Ishikawa (cell line): Measurements from ENCODE around the gene SLC5A10.

Experiments
- CEBPB ChIP-seq: IDR thresholded peaks from 2 replicates; pipeline ENCODE4 v1.6.1; 2012
- CREB1 ChIP-seq: IDR thresholded peaks from 2 replicates; pipeline ENCODE4 v1.6.1; 2012; ENCODE audit warnings: low read depth
- EGR1 ChIP-seq: IDR thresholded peaks from 2 replicates; pipeline ENCODE4 v1.6.1; 2012
- EP300 ChIP-seq: IDR thresholded peaks from 2 replicates; pipeline ENCODE4 v1.6.1; 2012; ENCODE audit warnings: borderline replicate concordance
- FOXM1 ChIP-seq: IDR thresholded peaks from 2 replicates; pipeline ENCODE4 v1.6.1; 2012; ENCODE audit warnings: low read depth, borderline replicate concordance
- NFIC ChIP-seq: IDR thresholded peaks from 2 replicates; pipeline ENCODE4 v1.6.1; 2012
- RAD21 ChIP-seq: IDR thresholded peaks from 2 replicates; pipeline ENCODE4 v1.6.1; 2012; ENCODE audit warnings: low read depth
- TAF1 ChIP-seq: IDR thresholded peaks from 2 replicates; pipeline ENCODE4 v1.6.1; 2012; ENCODE audit warnings: low read depth, mild to moderate bottlenecking
- TCF12 ChIP-seq: IDR thresholded peaks from 2 replicates; pipeline ENCODE4 v1.6.1; 2012; ENCODE audit warnings: low read depth
- TEAD4 ChIP-seq: IDR thresholded peaks from 2 replicates; pipeline ENCODE4 v1.6.1; 2012
- YY1 ChIP-seq: IDR thresholded peaks from 2 replicates; pipeline ENCODE4 v1.6.1; 2012; ENCODE audit warnings: low read depth
- ZBTB7A ChIP-seq: IDR thresholded peaks from 2 replicates; pipeline ENCODE4 v1.6.1; 2012; ENCODE audit warnings: low read depth
- TF ChIP-seq, protein P1 (sequence below): IDR thresholded peaks from 2 replicates; pipeline ENCODE4 v1.6.1; 2012
- TF ChIP-seq, protein P2 (sequence below): IDR thresholded peaks from 2 replicates; pipeline ENCODE4 v1.6.1; 2012
- TF ChIP-seq, protein P3 (sequence below): IDR thresholded peaks from 2 replicates; pipeline ENCODE4 v1.6.1; 2012; ENCODE audit warnings: low read depth, mild to moderate bottlenecking

The SLC5A10 gene

DNA sequence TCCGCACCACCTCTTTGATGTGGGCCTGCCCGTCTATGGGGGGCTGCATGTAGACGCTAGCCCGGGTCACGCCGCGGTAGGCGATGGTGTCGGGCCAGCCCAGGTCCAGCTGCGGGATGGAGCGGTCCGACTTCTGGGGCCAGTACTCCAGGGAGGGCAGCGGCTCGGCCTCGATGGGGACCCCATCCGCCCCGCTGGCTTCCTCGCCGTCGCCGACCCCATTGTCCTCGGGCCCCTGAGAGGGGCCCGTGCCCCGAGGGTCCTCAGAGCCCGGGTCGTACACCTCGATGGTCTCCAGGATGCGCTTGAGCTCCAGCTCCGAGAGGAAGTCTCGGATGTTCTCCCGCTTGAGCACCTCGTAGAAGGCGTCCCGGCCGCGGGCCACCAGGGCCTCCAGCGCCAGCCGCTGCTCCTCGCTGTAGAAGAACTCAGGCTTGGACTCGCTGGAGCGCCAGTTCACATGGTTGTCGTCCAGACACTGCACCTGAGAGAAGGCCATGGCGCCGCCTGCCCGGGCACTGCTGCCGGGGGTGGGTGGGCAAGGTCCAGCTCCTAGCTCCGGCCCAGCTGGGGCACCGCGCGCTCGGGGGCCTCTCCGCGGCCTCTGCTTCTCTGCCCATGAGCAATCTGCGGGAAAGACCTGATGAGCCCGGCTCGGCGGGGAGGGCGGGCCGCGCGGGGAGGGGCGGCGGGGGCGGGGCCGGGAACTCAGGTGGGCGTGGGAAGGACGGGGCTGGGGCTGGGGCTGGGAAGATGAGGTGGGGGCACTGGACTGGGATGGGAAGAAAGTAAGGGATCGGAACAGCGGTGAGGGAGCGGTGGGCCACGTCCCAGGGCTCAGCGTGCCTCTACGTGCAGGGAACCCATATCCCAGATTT, 51.8 kb downstream of the SLC5A10 start:
- no peak for TF ChIP-seq ZBTB7A

DNA sequence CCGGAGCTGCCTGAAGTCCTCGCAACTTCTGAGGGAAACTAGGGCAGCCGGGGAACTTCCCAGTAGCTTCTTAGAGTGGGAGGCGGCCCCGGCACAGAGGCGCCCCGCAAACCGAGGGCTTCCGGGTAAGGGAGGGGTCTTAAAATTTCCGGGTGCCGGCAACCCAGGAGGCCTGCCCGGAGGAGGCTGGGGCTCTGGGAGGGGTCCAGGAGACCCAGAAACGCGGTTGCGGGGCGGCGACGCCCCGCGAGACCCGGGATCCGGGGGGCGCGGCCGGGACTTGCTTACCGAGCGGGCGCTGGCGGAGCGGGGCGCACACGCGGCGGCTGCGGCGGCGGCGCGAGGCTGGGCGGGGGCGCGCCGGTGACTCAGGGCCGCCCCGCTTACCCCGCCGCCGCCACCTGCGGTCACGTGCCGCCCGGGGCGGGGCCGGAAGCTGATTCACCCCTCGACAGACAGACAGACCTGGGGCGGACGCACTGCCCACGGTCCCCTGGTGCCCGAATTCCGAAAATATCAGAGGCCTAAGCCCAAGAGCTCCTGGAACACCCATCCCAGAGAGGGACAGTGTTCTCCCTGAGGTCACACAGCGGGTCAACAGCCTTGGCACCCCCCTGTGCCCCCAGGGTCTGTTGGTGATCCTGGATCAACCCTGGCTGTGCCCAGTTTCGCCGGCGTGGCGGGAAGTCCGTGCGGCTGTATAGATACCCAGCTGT, 52.6 kb downstream of the SLC5A10 start, which contains the start of gene FAM83G:
Gene FAM83G (minus strand): TSS at position 344 of the 716 bp plus-strand sequence. CDS start 723 bp downstream, outside the sequence.
- TF ChIP-seq TAF1, result peak; percentile 38; the same call in 1 of the 2 replicates
- TF ChIP-seq ZBTB7A, result 0 out of 2 replicates have a peak, but pooled peaks have one; percentile 41
- TF ChIP-seq EP300, result 0 out of 2 replicates have a peak, but pooled peaks have one; percentile 24
- TF ChIP-seq, protein P1, sequence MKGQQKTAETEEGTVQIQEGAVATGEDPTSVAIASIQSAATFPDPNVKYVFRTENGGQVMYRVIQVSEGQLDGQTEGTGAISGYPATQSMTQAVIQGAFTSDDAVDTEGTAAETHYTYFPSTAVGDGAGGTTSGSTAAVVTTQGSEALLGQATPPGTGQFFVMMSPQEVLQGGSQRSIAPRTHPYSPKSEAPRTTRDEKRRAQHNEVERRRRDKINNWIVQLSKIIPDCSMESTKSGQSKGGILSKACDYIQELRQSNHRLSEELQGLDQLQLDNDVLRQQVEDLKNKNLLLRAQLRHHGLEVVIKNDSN, result peak; percentile 96
- no peak for TF ChIP-seq FOXM1
- TF ChIP-seq TCF12, result 0 out of 2 replicates have a peak, but pooled peaks have one; percentile 35
- peak; percentile 30; the same call in 1 of the 2 replicates for TF ChIP-seq EGR1
- no peak for TF ChIP-seq YY1
- TF ChIP-seq CREB1, result no peak

DNA sequence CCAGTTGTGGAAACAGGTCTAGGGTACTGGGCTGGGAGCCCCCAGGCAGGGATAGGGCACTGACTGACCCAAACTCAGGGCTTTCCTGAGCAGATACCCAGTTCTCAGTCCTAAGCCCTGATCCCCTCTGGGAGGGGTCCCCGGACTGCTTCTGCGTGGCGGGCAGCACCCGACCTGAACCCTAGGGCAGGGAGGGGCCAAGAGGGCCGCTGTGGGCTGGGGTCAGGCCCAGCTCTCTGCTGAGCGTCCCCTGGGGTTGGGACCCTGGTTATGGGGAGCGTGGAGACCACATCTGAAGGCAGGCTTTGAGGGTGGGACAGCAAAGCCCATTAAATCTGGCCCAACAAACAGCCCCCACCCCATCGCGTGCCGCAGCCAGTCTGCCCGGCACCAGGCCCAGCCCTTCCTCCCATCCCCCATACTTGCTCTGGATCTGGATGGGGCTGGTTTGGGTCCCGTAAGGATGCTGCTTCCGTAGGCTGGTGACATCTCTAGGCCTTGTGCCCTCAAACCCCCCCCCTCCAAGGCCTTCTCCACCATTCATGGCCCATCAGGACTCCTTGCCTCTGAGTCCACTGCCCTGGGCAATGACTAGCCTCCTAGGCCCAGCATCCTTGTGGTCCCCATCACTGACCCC, 53.3 kb downstream of the SLC5A10 start:
- TF ChIP-seq CREB1 (no peak), EGR1 (no peak), TEAD4 (no peak), TCF12 (no peak), ZBTB7A (no peak), RAD21 (no peak), YY1 (no peak), CEBPB (no peak), TAF1 (no peak), EP300 (no peak)
- TF ChIP-seq, protein P2, sequence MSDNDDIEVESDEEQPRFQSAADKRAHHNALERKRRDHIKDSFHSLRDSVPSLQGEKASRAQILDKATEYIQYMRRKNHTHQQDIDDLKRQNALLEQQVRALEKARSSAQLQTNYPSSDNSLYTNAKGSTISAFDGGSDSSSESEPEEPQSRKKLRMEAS, result no peak
- TF ChIP-seq, protein P3, sequence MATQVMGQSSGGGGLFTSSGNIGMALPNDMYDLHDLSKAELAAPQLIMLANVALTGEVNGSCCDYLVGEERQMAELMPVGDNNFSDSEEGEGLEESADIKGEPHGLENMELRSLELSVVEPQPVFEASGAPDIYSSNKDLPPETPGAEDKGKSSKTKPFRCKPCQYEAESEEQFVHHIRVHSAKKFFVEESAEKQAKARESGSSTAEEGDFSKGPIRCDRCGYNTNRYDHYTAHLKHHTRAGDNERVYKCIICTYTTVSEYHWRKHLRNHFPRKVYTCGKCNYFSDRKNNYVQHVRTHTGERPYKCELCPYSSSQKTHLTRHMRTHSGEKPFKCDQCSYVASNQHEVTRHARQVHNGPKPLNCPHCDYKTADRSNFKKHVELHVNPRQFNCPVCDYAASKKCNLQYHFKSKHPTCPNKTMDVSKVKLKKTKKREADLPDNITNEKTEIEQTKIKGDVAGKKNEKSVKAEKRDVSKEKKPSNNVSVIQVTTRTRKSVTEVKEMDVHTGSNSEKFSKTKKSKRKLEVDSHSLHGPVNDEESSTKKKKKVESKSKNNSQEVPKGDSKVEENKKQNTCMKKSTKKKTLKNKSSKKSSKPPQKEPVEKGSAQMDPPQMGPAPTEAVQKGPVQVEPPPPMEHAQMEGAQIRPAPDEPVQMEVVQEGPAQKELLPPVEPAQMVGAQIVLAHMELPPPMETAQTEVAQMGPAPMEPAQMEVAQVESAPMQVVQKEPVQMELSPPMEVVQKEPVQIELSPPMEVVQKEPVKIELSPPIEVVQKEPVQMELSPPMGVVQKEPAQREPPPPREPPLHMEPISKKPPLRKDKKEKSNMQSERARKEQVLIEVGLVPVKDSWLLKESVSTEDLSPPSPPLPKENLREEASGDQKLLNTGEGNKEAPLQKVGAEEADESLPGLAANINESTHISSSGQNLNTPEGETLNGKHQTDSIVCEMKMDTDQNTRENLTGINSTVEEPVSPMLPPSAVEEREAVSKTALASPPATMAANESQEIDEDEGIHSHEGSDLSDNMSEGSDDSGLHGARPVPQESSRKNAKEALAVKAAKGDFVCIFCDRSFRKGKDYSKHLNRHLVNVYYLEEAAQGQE, result no peak
- TF ChIP-seq, protein P1, result no peak

DNA sequence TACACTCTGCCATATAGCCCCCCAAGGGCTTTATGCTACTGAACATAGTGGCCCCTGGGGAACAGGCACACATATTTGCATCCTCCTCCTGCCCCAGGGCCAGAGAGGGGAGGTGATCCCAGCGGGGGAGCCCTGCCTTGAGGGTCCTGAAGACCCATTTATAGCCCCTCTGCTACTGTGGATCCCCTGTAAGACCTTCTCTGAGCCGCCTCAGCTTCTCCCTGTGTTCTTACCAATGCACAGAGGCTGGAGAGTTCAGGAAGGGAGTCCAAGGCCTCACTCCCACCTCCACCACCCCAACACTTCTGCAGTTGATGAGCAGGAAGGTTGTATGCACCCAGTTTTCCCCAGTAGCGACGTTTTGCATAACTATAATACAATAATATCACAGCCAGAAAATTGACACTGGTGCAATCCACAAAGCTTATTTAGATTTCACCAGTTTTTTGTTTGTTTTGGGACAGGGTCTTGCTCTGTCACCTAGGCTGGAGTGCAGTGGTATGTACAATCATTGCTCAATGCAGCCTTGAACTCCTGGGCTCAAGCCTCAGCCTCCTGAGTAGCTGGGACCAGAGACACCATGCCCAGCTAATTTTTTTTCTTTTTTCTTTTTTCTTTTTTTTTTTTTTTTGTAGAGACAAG, 53.9 kb downstream of the SLC5A10 start:
- no peak for TF ChIP-seq FOXM1
- no peak for TF ChIP-seq CEBPB
- TF ChIP-seq TCF12, result no peak
- TF ChIP-seq YY1, result no peak
- TF ChIP-seq, protein P1, result no peak
- TF ChIP-seq, protein P2, result no peak
- TF ChIP-seq TEAD4, result no peak
- no peak for TF ChIP-seq RAD21
- TF ChIP-seq ZBTB7A, result no peak
- TF ChIP-seq NFIC, result no peak
- no peak for TF ChIP-seq TAF1
- TF ChIP-seq EGR1, result no peak
- TF ChIP-seq EP300, result no peak
- TF ChIP-seq, protein P3, result no peak
